Right ventricle myocardium inferior (tissue), 1 donor: ENCODE results near the gene SMYD1. TPM values are rescaled to one million over a fixed set of nuclear protein-coding genes. Genes with fewer than 3 reads are reported as not detected.
A peak's percentile ranks its signal among the peaks of the same experiment; 100 is the strongest.

ENCODE experiments used
- ATAC-seq: fragments of 200-7000 bp; cut with Tn5 transposase; one replicate; pipeline ENCODE4 v1.9.1; 2020; ENCODE audit warnings: mild to moderate bottlenecking, moderate library complexity
- DNase-seq: peaks from one replicate; pipeline ENCODE4 v3.0.0; 2021; ENCODE audit errors: missing footprints
- intact Hi-C: fragments of 100-400 bp; cut with DNase I; formaldehyde crosslinking; loops from one replicate; pipeline ENCODE4 v1.11.0; 2022
- microRNA-seq: library from miRNA; unstranded; fragments of <30 nt; microRNA quantifications from one replicate; pipeline ENCODE4 v1.2.0, GENCODE V29; 2020
- total RNA-seq: library from RNA; stranded (reverse); fragmentation: NEBNext Ultra II Directional; extraction: Animal tissue kit (Norgen Biotek cat#: 25700); gene quantifications from one replicate; pipeline ENCODE4 v1.2.1, GENCODE V29; 2021
- donor health status: DM: no; HTN: yes; CAD: no; lungs with severe emphysema.

The SMYD1 gene
- total RNA-seq, 1 donor from 2014 or later: 544 TPM

GRCh38 chr2:88161446-88162244 lies 94.0 kb downstream of the SMYD1 start:
- ATAC-seq (peak; percentile 10), DNase-seq (no peak)
- intact Hi-C loops: no loop called here

Small RNA genes within 50 kb of the gene (microRNA-seq; reads per million reads assigned to microRNA genes)
- gene MIR4780: not detected

Other genes with a start within 250 kb of the SMYD1 start
- gene RGPD2, start 242.0 kb upstream of the SMYD1 start, total RNA-seq: 1.6 TPM
- not detected for gene RNU2-63P, start 51.3 kb upstream of the SMYD1 start, total RNA-seq
- gene KRCC1, start 12.0 kb upstream of the SMYD1 start, total RNA-seq: 23.8 TPM
- not detected for gene FABP1, start 60.2 kb downstream of the SMYD1 start, total RNA-seq
- 31.2 TPM for gene THNSL2, start 102.5 kb downstream of the SMYD1 start, total RNA-seq